Measurements from ENCODE around the gene RAE1. TPM values are rescaled to one million over a fixed set of nuclear protein-coding genes. Genes with fewer than 3 reads are reported as not detected.
"Not testable (repeated sequence)": the region's sequence is repeated elsewhere in the genome, so short reads cannot be mapped to it uniquely, and the experiment has no call there.

Gene RAE1
- total RNA-seq, 1 donor from 2014 or later: 14.9 TPM

GRCh38 chr20:57414867-57415592 is 64.0 kb downstream of the RAE1 start:
- ATAC-seq: no peak
- Histone ChIP-seq H3K4me3 (no peak overlapping the region), H3K27me3 (peaks cover 4% of the 10 kb centered on the region), H3K36me3 (no peaks in the 10 kb centered on the region), H3K9me3 (no peaks in the 10 kb centered on the region), H3K4me1 (no peaks in the 10 kb centered on the region), H3K27ac (no peak overlapping the region)
- no peak for DNase-seq
- TF ChIP-seq CTCF (IDR thresholded peaks at IDR 0.05): no peak
- intact Hi-C loops (cut with DNase I): no loop called here

- intact Hi-C loops (cut with DNase I): no loop called here
- no peak for TF ChIP-seq CTCF (IDR thresholded peaks at IDR 0.05)
- no peak for DNase-seq
- Histone ChIP-seq H3K36me3 (no peaks in the 10 kb centered on the region), H3K4me1 (no peaks in the 10 kb centered on the region), H3K4me3 (no peak overlapping the region), H3K27ac (no peak overlapping the region), H3K9me3 (no peaks in the 10 kb centered on the region), H3K27me3 (peaks cover 4% of the 10 kb centered on the region)
- no peak for ATAC-seq
Measured at GRCh38 chr20:57415771-57416170, 64.7 kb downstream of the RAE1 start.

GRCh38 chr20:57416296-57417022 is 65.4 kb downstream of the RAE1 start:
- Histone ChIP-seq H3K4me1 (no peaks in the 10 kb centered on the region), H3K27ac (no peak overlapping the region), H3K9me3 (no peaks in the 10 kb centered on the region), H3K36me3 (no peaks in the 10 kb centered on the region), H3K27me3 (peaks cover 4% of the 10 kb centered on the region), H3K4me3 (no peak overlapping the region)
- ATAC-seq (no peak), DNase-seq (no peak)
- intact Hi-C loops (cut with DNase I): no loop called here
- TF ChIP-seq CTCF (IDR thresholded peaks at IDR 0.05): no peak

- ATAC-seq (no peak), DNase-seq (no peak)
- Histone ChIP-seq H3K4me3 (no peak overlapping the region), H3K27me3 (peaks cover 4% of the 10 kb centered on the region), H3K9me3 (no peaks in the 10 kb centered on the region), H3K36me3 (no peaks in the 10 kb centered on the region), H3K4me1 (no peaks in the 10 kb centered on the region), H3K27ac (no peak overlapping the region)
- no peak for TF ChIP-seq CTCF (IDR thresholded peaks at IDR 0.05)
- intact Hi-C loops (cut with DNase I): no loop called here
Measured at GRCh38 chr20:57417051-57417689, 66.1 kb downstream of the RAE1 start.

- Histone ChIP-seq H3K4me3 (no peak overlapping the region), H3K9me3 (no peaks in the 10 kb centered on the region), H3K36me3 (no peaks in the 10 kb centered on the region), H3K4me1 (no peaks in the 10 kb centered on the region), H3K27me3 (peaks cover 4% of the 10 kb centered on the region), H3K27ac (no peak overlapping the region)
- intact Hi-C loops (cut with DNase I): no loop called here
- DNase-seq: no peak
- no peak for ATAC-seq
- TF ChIP-seq CTCF (IDR thresholded peaks at IDR 0.05): no peak
Measured at GRCh38 chr20:57417830-57418780, 67.0 kb downstream of the RAE1 start.

GRCh38 chr20:57419479-57419878 is 68.4 kb downstream of the RAE1 start:
- H3K4me1 ChIP-seq; H3K9me3 ChIP-seq; H3K27me3 ChIP-seq; ATAC-seq; DNase-seq; H3K36me3 ChIP-seq; H3K27ac ChIP-seq; H3K4me3 ChIP-seq; intact Hi-C loops (cut with DNase I): not testable (repeated sequence)
